Right ventricle myocardium inferior (tissue), 1 donor: ENCODE results near the gene KCNB1. TPM values are rescaled to one million over a fixed set of nuclear protein-coding genes. Genes with fewer than 3 reads are reported as not detected.

ENCODE experiments used
- ATAC-seq: fragments of 200-7000 bp; cut with Tn5 transposase; one replicate; pipeline ENCODE4 v1.9.1; 2020; ENCODE audit warnings: mild to moderate bottlenecking, moderate library complexity
- DNase-seq: peaks from one replicate; pipeline ENCODE4 v3.0.0; 2021; ENCODE audit errors: missing footprints
- intact Hi-C: fragments of 100-400 bp; cut with DNase I; formaldehyde crosslinking; loops from one replicate; pipeline ENCODE4 v1.11.0; 2022
- total RNA-seq: library from RNA; stranded (reverse); fragmentation: NEBNext Ultra II Directional; extraction: Animal tissue kit (Norgen Biotek cat#: 25700); gene quantifications from one replicate; pipeline ENCODE4 v1.2.1, GENCODE V29; 2021
- donor health status: DM: no; HTN: yes; CAD: no; lungs with severe emphysema.

The KCNB1 gene
- total RNA-seq, 1 donor from 2014 or later: 0.81 TPM

DNA sequence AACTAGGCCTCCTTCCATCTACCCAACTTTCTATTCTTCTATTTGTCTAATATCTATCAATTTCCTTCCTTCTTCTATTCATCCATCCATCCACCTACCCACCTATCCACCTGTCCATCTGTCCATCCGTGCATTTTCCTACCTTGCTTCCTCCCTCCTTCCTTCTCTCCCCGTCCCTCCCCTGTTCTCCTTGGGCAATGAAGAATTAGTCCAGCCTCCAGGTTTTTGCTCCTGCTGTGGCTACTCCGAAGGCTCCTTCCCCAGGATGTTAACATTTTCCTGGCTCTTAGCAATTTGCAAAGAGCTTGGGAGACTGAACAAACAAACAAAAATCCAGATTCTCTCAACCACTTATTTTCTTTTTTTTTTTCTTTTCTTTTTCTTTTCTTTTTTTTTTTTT is 81.6 kb downstream of the KCNB1 start:
- DNase-seq: no peak
- intact Hi-C loops: no loop called here
- peak; percentile 53 for ATAC-seq

GRCh38 chr20:49400410-49400809 is 82.1 kb downstream of the KCNB1 start:
- ATAC-seq (peak; percentile 73), DNase-seq (no peak)
- intact Hi-C loops: no loop called here

DNA sequence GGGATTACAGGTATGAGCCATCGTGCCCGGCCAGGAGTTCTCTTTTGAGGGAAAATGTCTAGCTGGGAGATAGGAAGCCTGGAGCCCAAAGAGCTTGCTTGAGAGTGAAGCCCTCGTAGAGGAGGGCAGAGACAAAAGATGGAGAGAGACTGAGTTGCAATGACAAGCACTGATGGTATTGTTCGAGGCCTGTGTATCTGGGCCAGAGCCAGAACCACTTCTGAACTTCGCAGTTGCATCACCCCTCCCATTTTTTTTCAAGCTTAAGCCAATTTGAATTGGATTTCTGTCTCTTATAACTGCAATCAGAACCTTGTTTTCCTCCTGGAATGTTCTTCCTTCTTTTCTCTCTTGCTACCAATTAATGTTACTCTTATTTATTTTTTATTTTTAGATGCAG is 83.1 kb downstream of the KCNB1 start:
- no peak for DNase-seq
- ATAC-seq: no peak
- intact Hi-C loops: no loop called here

DNA sequence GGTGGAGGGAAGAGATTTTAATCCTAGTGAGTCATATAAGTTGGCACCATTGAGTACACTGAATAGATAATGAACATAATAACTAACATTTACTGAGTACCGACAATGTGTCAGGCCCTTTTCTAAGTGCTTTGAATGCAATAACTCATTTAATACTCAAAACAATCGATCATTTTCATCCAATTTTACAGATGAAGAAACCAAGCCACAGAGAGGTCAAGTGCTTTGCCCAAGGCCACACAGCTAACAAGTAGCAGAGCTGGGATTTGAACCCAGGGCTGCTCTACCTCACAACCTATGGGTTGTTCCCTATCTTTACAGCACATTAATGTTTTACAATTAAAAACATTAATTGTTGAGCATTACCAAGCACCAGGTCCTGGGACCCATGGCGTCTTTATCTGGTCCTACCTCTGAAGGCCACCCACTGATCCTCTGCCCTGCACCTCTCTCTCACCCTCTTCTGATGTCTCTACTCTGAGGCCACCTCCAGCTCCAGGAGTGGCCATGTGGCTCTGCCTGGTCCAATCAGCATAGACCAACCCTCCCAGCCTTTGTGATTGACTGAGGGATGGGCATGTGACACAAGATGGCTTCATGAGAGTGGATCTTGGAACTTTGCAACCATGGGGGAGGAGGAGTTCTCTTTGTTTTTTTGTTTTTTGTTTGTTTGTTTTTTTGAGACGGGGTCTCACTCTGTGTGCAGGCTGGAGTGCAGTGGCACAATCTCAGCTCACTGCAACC is 83.9 kb downstream of the KCNB1 start:
- ATAC-seq (no peak), DNase-seq (no peak)
- intact Hi-C loops: no loop called here

DNA sequence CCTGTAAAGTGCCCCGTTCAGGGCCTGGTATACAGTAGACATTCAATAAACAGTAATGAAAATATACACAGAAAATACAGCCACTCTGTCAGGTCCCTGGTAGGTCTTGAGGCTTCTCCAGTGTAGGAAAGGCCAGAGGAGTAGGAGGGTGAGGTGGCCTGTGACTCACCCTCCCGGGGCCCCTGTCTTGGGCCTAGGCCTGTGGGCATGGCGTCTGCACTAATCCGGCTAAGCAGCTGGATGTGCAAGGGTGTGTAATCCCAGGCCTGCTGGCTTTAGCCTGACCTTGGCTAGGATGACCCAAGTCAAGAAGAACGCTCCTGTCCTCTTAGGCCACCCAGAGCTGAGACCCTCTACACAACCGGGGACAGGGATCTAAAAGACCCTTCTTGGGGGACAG is 84.9 kb downstream of the KCNB1 start:
- intact Hi-C loops: no loop called here
- no peak for DNase-seq
- ATAC-seq: peak; percentile 47

DNA sequence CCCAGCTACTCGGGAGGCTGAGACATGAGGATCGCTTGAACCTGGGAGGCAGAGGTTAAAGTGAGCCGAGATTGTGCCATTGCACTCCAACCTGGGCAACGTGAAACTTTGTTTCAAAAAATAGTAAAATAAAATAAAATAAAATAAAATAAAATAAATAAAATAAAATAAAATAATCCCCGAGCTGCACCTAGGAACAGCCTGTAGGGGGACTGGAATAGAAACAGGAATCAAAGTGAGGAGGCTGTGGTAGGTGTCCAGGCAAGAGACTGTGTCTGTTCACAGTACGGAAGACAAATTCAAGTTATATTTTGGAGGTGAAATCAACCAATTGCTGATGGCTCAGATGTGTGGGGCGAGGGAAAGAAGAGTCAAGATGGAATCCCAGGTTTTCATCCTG is 86.2 kb downstream of the KCNB1 start:
- no peak for DNase-seq
- intact Hi-C loops: no loop called here
- no peak for ATAC-seq

DNA sequence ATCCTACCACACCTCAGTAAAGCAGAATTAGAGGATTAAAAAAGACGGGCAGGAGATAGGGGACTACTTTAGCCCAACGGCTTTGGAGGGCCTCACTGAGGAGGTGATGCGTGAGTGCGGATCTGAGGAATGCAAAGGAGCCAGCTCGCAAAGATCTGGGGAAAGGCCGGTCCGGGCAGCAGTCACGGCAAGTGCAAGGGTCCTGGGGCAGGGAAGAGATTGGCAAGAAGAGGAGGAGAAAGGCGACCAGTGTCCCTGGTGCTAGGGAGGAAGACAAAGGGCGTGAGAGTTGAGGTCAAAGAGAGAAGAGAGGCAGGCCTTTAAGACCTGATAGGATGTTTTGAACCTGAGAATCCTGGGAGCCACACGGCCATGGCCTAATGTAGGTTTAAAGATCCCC is 86.8 kb downstream of the KCNB1 start:
- ATAC-seq (no peak), DNase-seq (no peak)
- intact Hi-C loops: no loop called here

DNA sequence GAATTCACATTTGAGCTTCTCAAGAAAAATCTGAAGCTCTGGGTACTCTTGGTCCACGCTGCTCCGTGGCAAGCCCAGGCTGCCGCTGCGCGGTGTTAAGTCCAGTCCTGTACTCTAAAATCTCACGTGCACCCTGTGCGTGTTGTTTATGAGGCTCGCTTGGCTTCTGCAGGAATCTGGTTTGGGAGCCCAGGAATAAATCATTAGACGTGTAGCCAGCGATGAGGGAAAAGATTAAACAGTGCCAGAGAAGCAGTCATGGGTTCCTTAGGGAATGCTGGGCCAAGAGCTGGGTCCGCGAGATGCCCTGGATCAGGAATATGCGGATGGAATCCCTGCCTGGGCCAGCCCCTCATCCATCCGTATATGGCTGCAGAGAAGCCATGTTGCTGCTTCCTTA is 87.3 kb downstream of the KCNB1 start:
- intact Hi-C loops: no loop called here
- DNase-seq (no peak), ATAC-seq (no peak)

DNA sequence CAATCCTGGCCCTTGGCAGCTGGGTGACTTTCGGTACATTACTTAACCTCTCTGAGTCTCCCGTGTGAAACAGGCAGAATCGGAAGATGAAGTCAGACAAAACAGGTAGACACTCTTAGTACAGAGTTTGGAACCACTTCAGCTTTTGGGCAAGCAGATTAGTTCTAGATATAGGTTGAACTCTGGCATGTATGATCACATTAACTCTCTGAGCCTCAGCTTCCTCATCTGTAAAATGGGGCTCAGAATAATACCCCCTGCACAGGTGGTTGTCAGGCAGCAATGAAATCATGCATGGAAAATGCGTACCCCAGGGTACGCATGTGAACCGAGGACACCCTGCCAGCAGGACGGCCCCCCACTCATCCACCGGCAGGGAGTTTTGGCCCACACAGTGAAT is 87.7 kb downstream of the KCNB1 start:
- DNase-seq (no peak), ATAC-seq (no peak)
- intact Hi-C loops: no loop called here

DNA sequence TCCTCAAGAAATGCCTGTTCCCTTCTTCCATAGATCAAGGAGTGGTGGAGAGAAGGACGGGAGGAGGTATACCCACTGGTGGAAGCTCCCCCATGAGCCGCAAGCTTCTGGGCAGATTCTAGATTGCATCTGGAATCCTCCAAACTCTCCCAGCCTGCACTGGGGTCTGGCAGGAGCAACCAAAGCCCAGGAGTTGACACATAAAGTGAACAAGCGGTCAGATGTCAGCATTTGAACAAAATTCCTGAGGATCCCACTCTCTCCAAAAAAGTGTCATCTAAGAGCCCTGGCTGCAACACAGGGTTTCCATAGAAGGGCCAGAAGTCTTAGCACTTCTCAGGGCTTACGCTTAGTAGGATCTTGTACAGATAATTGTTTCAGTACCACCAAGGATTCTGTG is 88.2 kb downstream of the KCNB1 start:
- no peak for ATAC-seq
- intact Hi-C loops: no loop called here
- no peak for DNase-seq

- DNase-seq: no peak
- ATAC-seq: no peak
- intact Hi-C loops: no loop called here
These were observed 88.7 kb downstream of the KCNB1 start for GRCh38 chr20:49393803-49394202.

DNA sequence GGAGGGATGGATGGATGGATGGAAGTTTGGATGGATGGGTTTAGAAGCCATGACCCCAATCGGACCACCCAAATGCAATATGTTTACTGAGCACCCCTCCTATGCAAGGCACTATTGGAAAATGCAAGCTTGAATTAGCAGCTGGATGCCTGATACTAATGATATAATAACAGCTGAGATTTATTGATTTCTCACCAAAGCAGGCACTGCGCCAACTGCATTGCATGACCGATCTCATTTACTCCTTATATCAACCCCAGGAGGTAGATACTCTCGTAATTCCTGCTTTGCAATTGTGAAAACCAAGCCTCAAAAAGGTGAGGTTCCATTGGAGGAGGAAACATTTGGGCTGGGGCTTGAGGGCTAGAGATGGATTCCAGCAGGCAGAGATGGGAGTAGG is 89.7 kb downstream of the KCNB1 start:
- DNase-seq: no peak
- intact Hi-C loops: no loop called here
- no peak for ATAC-seq

DNA sequence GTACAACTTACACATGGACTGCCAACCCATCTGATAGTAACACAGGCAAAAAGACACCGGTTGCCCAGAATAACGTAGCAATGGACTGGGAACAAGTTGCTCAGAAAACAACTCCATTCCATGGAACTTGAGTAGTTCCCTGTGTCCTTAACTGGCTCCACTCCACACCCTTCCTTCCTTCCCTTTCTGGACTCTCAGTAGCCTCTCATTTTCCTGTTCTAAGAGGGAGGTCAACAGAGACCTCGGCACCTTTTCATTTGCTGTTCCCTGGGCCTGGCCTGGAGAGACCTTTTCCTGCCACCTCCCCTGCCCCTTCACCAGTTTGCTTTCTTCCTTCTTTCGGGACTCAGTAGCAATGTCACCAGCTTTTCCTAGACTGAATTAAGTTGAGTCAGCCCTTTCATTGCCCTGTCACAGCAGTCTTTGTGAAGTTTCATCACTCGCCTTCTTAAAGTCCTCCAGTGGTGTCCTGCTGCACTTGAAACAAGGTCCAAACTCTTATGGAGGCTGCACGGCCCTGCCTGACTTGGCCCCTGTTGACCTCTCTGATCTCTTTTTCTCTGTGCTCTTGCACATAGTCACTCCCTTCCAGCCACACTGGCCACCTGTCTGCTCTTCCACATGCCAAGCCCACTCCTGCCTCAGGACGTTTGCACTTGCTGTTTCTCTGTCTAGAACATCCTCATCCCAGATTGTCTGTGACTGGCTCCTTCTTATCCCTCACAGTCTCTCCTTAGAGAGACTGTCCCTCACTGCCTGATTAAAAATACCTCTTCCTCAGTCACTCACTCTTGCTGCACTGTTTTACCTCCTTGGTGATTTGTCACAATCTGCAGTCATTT is 90.8 kb downstream of the KCNB1 start:
- ATAC-seq (no peak), DNase-seq (no peak)
- intact Hi-C loops: no loop called here

- no peak for DNase-seq
- intact Hi-C loops: loop anchor here (2.0 kb wide), 1 partner anchor 35 kb away; no protein-coding TSS in a partner anchor
These were observed 92.6 kb downstream of the KCNB1 start for GRCh38 chr20:49389854-49390253.

GRCh38 chr20:49388744-49389143 is 93.7 kb downstream of the KCNB1 start:
- intact Hi-C loops: loop anchor here (2.0 kb wide), 1 partner anchor 36 kb away; no protein-coding TSS in a partner anchor
- no peak for ATAC-seq

More at GRCh38 chr20:49389854-49390253, 92.6 kb downstream of the KCNB1 start:
- no peak for ATAC-seq

GRCh38 chr20:49387581-49387939 is 94.9 kb downstream of the KCNB1 start:
- intact Hi-C loops: no loop called here
- DNase-seq: no peak

More at GRCh38 chr20:49388744-49389143, 93.7 kb downstream of the KCNB1 start:
- no peak for DNase-seq

GRCh38 chr20:49386848-49387580 is 95.5 kb downstream of the KCNB1 start:
- DNase-seq (no peak), ATAC-seq (no peak)
- intact Hi-C loops: no loop called here

More at GRCh38 chr20:49387581-49387939, 94.9 kb downstream of the KCNB1 start:
- no peak for ATAC-seq

GRCh38 chr20:49385465-49385864 is 97.0 kb downstream of the KCNB1 start:
- DNase-seq: no peak
- intact Hi-C loops: no loop called here
- ATAC-seq: no peak
